ENCODE results near the gene BRCA1.
"Not testable (repeated sequence)": the region's sequence is repeated elsewhere in the genome, so short reads cannot be mapped to it uniquely, and the experiment has no call there.

The BRCA1 gene

GRCh38 chr17:43006639-43007551 is 118.3 kb downstream of the BRCA1 start, which contains the start of gene IFI35:
Gene IFI35 (plus strand): TSS chr17:43006784. CDS start chr17:43006948, 164 bp downstream.
- DNase-seq (ENCODE audit: low read depth in 1 of 2, low spot score in 1 of 2): peak in 1 of 2 experiments; percentile 90
- Histone ChIP-seq H3K27me3 (ENCODE audit: insufficient read depth, poor library complexity, severe bottlenecking) (no peaks in the 10 kb centered on the region), H3K27ac (replicated peaks) (peak within 1 kb of the TSS; percentile 85), H3K4me3 (replicated peaks; ENCODE audit: insufficient read depth, low read length) (peak within 1 kb of the TSS; percentile 50)
- no peak for TF ChIP-seq SPI1 (IDR thresholded peaks at IDR 0.05; ENCODE audit: borderline replicate concordance, low read depth)
- peak; percentile 23 for TF ChIP-seq CTCF (IDR thresholded peaks at IDR 0.05; ENCODE audit: insufficient read depth, low read length)

- DNase-seq (ENCODE audit: low read depth in 1 of 2, low spot score in 1 of 2): no peak
- TF ChIP-seq REST (IDR thresholded peaks at IDR 0.05; ENCODE audit: insufficient replicate concordance, low read depth) (no peak), POLR2AphosphoS5 (IDR thresholded peaks at IDR 0.05; ENCODE audit: low read depth) (peak; percentile 51; the same call in 1 of the 2 replicates), GABPA (IDR thresholded peaks at IDR 0.05; ENCODE audit: low read depth) (no peak), SPI1 (IDR thresholded peaks at IDR 0.05; ENCODE audit: borderline replicate concordance, low read depth) (no peak), CTCF (IDR thresholded peaks at IDR 0.05; ENCODE audit: insufficient read depth, low read length) (no peak)
- H3K27me3 ChIP-seq (ENCODE audit: insufficient read depth, poor library complexity, severe bottlenecking): no peaks in the 10 kb centered on the region
- H3K27ac ChIP-seq (replicated peaks): peak overlapping the region; percentile 2
- no peak overlapping the region for H3K4me3 ChIP-seq (replicated peaks; ENCODE audit: insufficient read depth, low read length)
Measured at GRCh38 chr17:43003542-43004172, 121.5 kb downstream of the BRCA1 start.

GRCh38 chr17:43000894-43001293 is 124.3 kb downstream of the BRCA1 start:
- DNase-seq (ENCODE audit: low read depth in 1 of 2, low spot score in 1 of 2); H3K27me3 ChIP-seq (ENCODE audit: insufficient read depth, poor library complexity, severe bottlenecking): not testable (repeated sequence)
- TF ChIP-seq POLR2AphosphoS5 (IDR thresholded peaks at IDR 0.05; ENCODE audit: low read depth): peak; percentile 59
- peak overlapping the region; percentile 8; the same call in 1 of the 2 replicates for H3K4me3 ChIP-seq (replicated peaks; ENCODE audit: insufficient read depth, low read length)
- H3K27ac ChIP-seq (replicated peaks): peak overlapping the region; percentile 94

GRCh38 chr17:42999003-42999525 is 126.1 kb downstream of the BRCA1 start:
- Histone ChIP-seq H3K4me3 (replicated peaks; ENCODE audit: insufficient read depth, low read length) (peak overlapping the region; percentile 92), H3K27ac (replicated peaks) (peak overlapping the region; percentile 94), H3K27me3 (ENCODE audit: insufficient read depth, poor library complexity, severe bottlenecking) (no peaks in the 10 kb centered on the region)
- DNase-seq (ENCODE audit: low read depth in 1 of 2, low spot score in 1 of 2): no peak
- TF ChIP-seq POLR2AphosphoS5 (IDR thresholded peaks at IDR 0.05; ENCODE audit: low read depth) (no peak), GABPA (IDR thresholded peaks at IDR 0.05; ENCODE audit: low read depth) (no peak), CTCF (IDR thresholded peaks at IDR 0.05; ENCODE audit: insufficient read depth, low read length) (no peak), SPI1 (IDR thresholded peaks at IDR 0.05; ENCODE audit: borderline replicate concordance, low read depth) (no peak), REST (IDR thresholded peaks at IDR 0.05; ENCODE audit: insufficient replicate concordance, low read depth) (no peak)
